CD4-positive, alpha-beta T cell (primary cell): ENCODE measurements around the gene PARP2. TPM values are rescaled to one million over a fixed set of nuclear protein-coding genes. Genes with fewer than 3 reads are reported as not detected.

Experiments
- ATAC-seq: fragments of 200-7000 bp; cut with Tn5 transposase; one replicate; pipeline ENCODE4 v1.10.0; 2022; ENCODE audit warnings: mild to moderate bottlenecking; ENCODE audit not compliant: poor library complexity
- CTCF ChIA-PET: fragments of 350-600 bp; sonication (Branson Sonifier 250); formaldehyde crosslinking; loops from one replicate; lab custom pipeline; 2021; ENCODE audit warnings: antibody characterized with exemption, inconsistent platforms; lab: Charles Lee
- POLR2A ChIA-PET: fragments of 350-600 bp; sonication (Branson Sonifier 250); formaldehyde crosslinking; loops from one replicate; lab custom pipeline; 2021; ENCODE audit warnings: antibody characterized with exemption, inconsistent platforms; lab: Charles Lee
- DNase-seq, 14 experiments: peaks; one replicate each; pipeline ENCODE4 v3.0.0-alpha.2; 2013 to 2020; ENCODE audit warnings: mixed read lengths in 2 of 14
- H3K27ac ChIP-seq, 2 donors: one replicate each; pipeline versions ENCODE4 v1.5.1 to v1.7.0; 2013; ENCODE audit warnings: low read length in 2 of 2, low read depth in 1 of 2, mild to moderate bottlenecking in 1 of 2
- H3K27me3 ChIP-seq, 2 experiments: 1 replicate in 1 of 2; 2 replicates in 1 of 2; pipeline versions ENCODE4 v1.6.1 to v1.7.0; 2013; ENCODE audit warnings: low read length in 2 of 2, control low read depth in 1 of 2, mild to moderate bottlenecking in 1 of 2, moderate library complexity in 1 of 2; ENCODE audit not compliant: insufficient read depth in 2 of 2, control insufficient read depth in 1 of 2
- H3K36me3 ChIP-seq: one replicate; pipeline ENCODE4 v1.6.1; 2013; ENCODE audit warnings: low read length, control low read depth; ENCODE audit not compliant: insufficient read depth
- H3K4me1 ChIP-seq: one replicate; pipeline ENCODE4 v1.6.1; 2013; ENCODE audit warnings: low read length, control low read depth; ENCODE audit not compliant: insufficient read depth
- H3K4me3 ChIP-seq: one replicate; pipeline ENCODE4 v1.5.1; 2013; ENCODE audit warnings: mild to moderate bottlenecking, low read length, moderate library complexity
- H3K9me3 ChIP-seq, 2 experiments: 1 replicate in 1 of 2; 2 replicates in 1 of 2; pipeline versions ENCODE4 v1.6.1 to v1.7.0; 2013; ENCODE audit warnings: low read length in 2 of 2, mild to moderate bottlenecking in 2 of 2, control low read depth in 1 of 2, moderate library complexity in 1 of 2; ENCODE audit not compliant: control insufficient read depth in 1 of 2, insufficient read depth in 1 of 2
- H3K27ac Mint-ChIP-seq: one replicate; pipeline ENCODE4 v1.8.0; 2020; ENCODE audit warnings: mixed read lengths
- H3K27me3 Mint-ChIP-seq: one replicate; pipeline ENCODE4 v1.8.0; 2021; ENCODE audit warnings: mixed read lengths
- H3K36me3 Mint-ChIP-seq: one replicate; pipeline ENCODE4 v1.8.0; 2021; ENCODE audit warnings: low read depth, mixed read lengths
- H3K4me1 Mint-ChIP-seq: one replicate; pipeline ENCODE4 v1.8.0; 2021; ENCODE audit warnings: low read depth, mixed read lengths
- H3K4me3 Mint-ChIP-seq: one replicate; pipeline ENCODE4 v1.8.0; 2020; ENCODE audit warnings: mild to moderate bottlenecking, mixed read lengths
- H3K9me3 Mint-ChIP-seq: one replicate; pipeline ENCODE4 v1.8.0; 2020; ENCODE audit warnings: mixed read lengths
- intact Hi-C, 2 experiments: fragments of 100-400 bp; cut with DNase I in 1 of 2; cut with micrococcal nuclease in 1 of 2; formaldehyde crosslinking; loops; one replicate each; pipeline versions ENCODE4 v1.15.1 to v1.9.0; 2023 to 2025; cut with DNase I, micrococcal nuclease
- total RNA-seq, 174 experiments: library from RNA in 2 of 174; stranded (reverse) in 2 of 174; gene quantifications; one replicate each; pipeline ENCODE4 v1.2.3 and lab custom pipeline; 2021 to 2026
- TF ChIP-seq, protein P1 (sequence below): fragments of 200-600 bp; IDR thresholded peaks from one replicate; pipeline ENCODE4 v1.8.0; 2022; ENCODE audit warnings: antibody characterized with exemption, mild to moderate bottlenecking

The PARP2 gene
- total RNA-seq, 2 experiments from 2014 or later, result 16.3 to 20.4 TPM

DNA sequence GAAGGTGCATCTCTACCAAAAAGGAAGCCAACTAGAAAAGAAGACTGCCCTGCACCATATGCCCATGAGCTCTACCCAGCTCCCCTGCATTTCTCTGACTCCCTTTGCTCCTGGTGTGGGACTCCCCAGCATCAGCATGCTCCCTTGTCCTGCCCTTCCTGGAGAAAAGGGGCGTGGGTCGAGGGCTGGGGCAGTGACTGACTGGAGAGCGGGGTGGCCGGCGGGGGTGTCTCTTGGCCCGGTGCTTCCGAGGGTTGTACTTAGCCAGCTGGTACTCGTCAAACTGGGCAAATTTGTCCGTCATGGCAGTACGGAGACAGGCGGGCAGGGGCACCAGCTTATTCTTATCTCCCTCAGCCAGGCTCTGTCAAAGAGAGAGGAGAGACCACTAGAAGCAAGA, 60.1 kb downstream of the PARP2 start:
- ATAC-seq (no peak), DNase-seq (no peak)
- H3K27me3 ChIP-seq, result no peaks in the 10 kb centered on the region
- Mint-ChIP-seq H3K9me3 (no peaks in the 10 kb centered on the region), H3K4me1 (peaks cover 23% of the 10 kb centered on the region), H3K27ac (no peak overlapping the region), H3K27me3 (no peaks in the 10 kb centered on the region), H3K4me3 (no peak overlapping the region), H3K36me3 (peaks cover 91% of the 10 kb centered on the region)
- H3K27ac ChIP-seq, result no peak overlapping the region
- H3K4me3 ChIP-seq, result no peak overlapping the region
- TF ChIP-seq, protein P1, sequence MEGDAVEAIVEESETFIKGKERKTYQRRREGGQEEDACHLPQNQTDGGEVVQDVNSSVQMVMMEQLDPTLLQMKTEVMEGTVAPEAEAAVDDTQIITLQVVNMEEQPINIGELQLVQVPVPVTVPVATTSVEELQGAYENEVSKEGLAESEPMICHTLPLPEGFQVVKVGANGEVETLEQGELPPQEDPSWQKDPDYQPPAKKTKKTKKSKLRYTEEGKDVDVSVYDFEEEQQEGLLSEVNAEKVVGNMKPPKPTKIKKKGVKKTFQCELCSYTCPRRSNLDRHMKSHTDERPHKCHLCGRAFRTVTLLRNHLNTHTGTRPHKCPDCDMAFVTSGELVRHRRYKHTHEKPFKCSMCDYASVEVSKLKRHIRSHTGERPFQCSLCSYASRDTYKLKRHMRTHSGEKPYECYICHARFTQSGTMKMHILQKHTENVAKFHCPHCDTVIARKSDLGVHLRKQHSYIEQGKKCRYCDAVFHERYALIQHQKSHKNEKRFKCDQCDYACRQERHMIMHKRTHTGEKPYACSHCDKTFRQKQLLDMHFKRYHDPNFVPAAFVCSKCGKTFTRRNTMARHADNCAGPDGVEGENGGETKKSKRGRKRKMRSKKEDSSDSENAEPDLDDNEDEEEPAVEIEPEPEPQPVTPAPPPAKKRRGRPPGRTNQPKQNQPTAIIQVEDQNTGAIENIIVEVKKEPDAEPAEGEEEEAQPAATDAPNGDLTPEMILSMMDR, result no peak
- no peaks in the 10 kb centered on the region for H3K9me3 ChIP-seq
- ChIA-PET POLR2A (no interaction called here), CTCF (no interaction called here)
- no peaks in the 10 kb centered on the region for H3K4me1 ChIP-seq
- intact Hi-C loops, result no loop called here
- H3K36me3 ChIP-seq, result peaks cover 75% of the 10 kb centered on the region

Other genes starting within 250 kb of the PARP2 start
- not detected for gene OR4K17, start 232.9 kb upstream of the PARP2 start, total RNA-seq
- not detected for gene OR4N5, start 204.8 kb upstream of the PARP2 start, total RNA-seq
- gene OR11G2, start 152.7 kb upstream of the PARP2 start, total RNA-seq, result not detected
- gene OR11H6, start 119.9 kb upstream of the PARP2 start, total RNA-seq, result not detected
- not detected for gene OR11H7, start 114.7 kb upstream of the PARP2 start, total RNA-seq
- not detected for gene OR11H4, start 104.3 kb upstream of the PARP2 start, total RNA-seq
- gene TTC5, start 37.7 kb upstream of the PARP2 start, total RNA-seq, result 10 to 100 TPM in 1 of 2 experiments, 1 to 10 TPM in 1; 9.7 to 10.8 TPM
- 10 to 100 TPM; 26.2 to 27.4 TPM for gene CCNB1IP1, start 10.4 kb upstream of the PARP2 start, total RNA-seq
- 10 to 100 TPM; 14.3 to 17.4 TPM for gene TEP1, start 69.9 kb downstream of the PARP2 start, total RNA-seq
- under 1 TPM; 0.19 to 0.31 TPM for gene KLHL33, start 92.5 kb downstream of the PARP2 start, total RNA-seq
- 10 to 100 TPM; 49.2 to 52.9 TPM for gene OSGEP, start 111.2 kb downstream of the PARP2 start, total RNA-seq
- gene APEX1, start 111.6 kb downstream of the PARP2 start, total RNA-seq, result 100 to 1,000 TPM; 125 to 127 TPM
- gene PIP4P1, start 117.8 kb downstream of the PARP2 start, total RNA-seq, result 100 to 1,000 TPM in 1 of 2 experiments, 10 to 100 TPM in 1; 83.9 to 107 TPM
- gene PNP, start 125.8 kb downstream of the PARP2 start, total RNA-seq, result 10 to 100 TPM; 73.6 to 77.2 TPM
- gene RNASE10, start 161.9 kb downstream of the PARP2 start, total RNA-seq, result not detected
- not detected for gene RNASE9, start 217.4 kb downstream of the PARP2 start, total RNA-seq
- gene RNASE11, start 244.4 kb downstream of the PARP2 start, total RNA-seq, result not detected
- not detected for gene RNASE12, start 247.7 kb downstream of the PARP2 start, total RNA-seq